T-cell (primary cell): ENCODE data around the gene WNT8A. TPM values are rescaled to one million over a fixed set of nuclear protein-coding genes. Genes with fewer than 3 reads are reported as not detected.

ENCODE experiments used
- ATAC-seq, 4 experiments: fragments of 200-7000 bp in 3 of 4; fragments of 150-1000 bp in 1 of 4; cut with Tn5 transposase; replicated peaks in 1 of 4; 1 replicate in 3 of 4; 2 replicates in 1 of 4; pipeline ENCODE4 v1.10.0; 2021; ENCODE audit warnings: moderate library complexity in 3 of 4, mild to moderate bottlenecking in 2 of 4, moderate number of reproducible peaks in 1 of 4
- CTCF ChIA-PET, 2 donors: fragments of 300-600 bp; sonication (Branson Sonifier 250); formaldehyde crosslinking; loops; one replicate each; lab custom pipeline; 2022; ENCODE audit warnings: antibody characterized with exemption in 2 of 2; lab: Charles Lee
- POLR2A ChIA-PET, 2 donors: fragments of 300-600 bp; sonication (Branson Sonifier 250); formaldehyde crosslinking; loops; one replicate each; lab custom pipeline; 2022; ENCODE audit warnings: antibody characterized with exemption in 2 of 2; lab: Charles Lee
- DNase-seq, 35 experiments: peaks; one replicate each; pipeline versions ENCODE4 v3.0.0 to v3.0.0-alpha.2; 2013 to 2023
- H3K27ac ChIP-seq: one replicate; pipeline ENCODE4 v1.5.1; 2013; ENCODE audit warnings: low read length
- H3K27me3 ChIP-seq, 2 experiments: replicated peaks in 1 of 2; 1 replicate in 1 of 2; 2 replicates in 1 of 2; pipeline versions ENCODE4 v1.6.1 to v1.7.0; 2013; ENCODE audit warnings: low read length in 1 of 2, mixed read lengths in 1 of 2; ENCODE audit not compliant: control insufficient read depth in 2 of 2, insufficient read depth in 2 of 2; ENCODE audit errors: extremely low read depth in 1 of 2
- H3K36me3 ChIP-seq, 2 donors: 1 replicate in 1 of 2; 2 replicates in 1 of 2; pipeline versions ENCODE4 v1.6.1 to v1.7.0; 2013; ENCODE audit warnings: low read length in 1 of 2; ENCODE audit not compliant: control insufficient read depth in 2 of 2, insufficient read depth in 1 of 2; ENCODE audit errors: extremely low read depth in 1 of 2
- H3K4me1 ChIP-seq, 2 experiments: 1 replicate in 1 of 2; 2 replicates in 1 of 2; pipeline versions ENCODE4 v1.6.1 to v1.7.0; 2013; ENCODE audit warnings: low read length in 2 of 2, mixed read lengths in 1 of 2; ENCODE audit not compliant: insufficient read depth in 2 of 2, control insufficient read depth in 1 of 2; ENCODE audit errors: extremely low read depth in 1 of 2
- H3K4me3 ChIP-seq, 2 donors: 1 replicate in 1 of 2; 2 replicates in 1 of 2; pipeline versions ENCODE4 v1.5.1 to v1.7.0; 2013; ENCODE audit warnings: mild to moderate bottlenecking in 2 of 2, low read length in 1 of 2, moderate library complexity in 1 of 2; ENCODE audit not compliant: control insufficient read depth in 1 of 2; ENCODE audit errors: extremely low read depth in 1 of 2
- H3K9me3 ChIP-seq: 2 replicates; pipeline ENCODE4 v1.7.0; 2013
- H3K27ac Mint-ChIP-seq, 2 donors: one replicate each; pipeline ENCODE4 v1.8.0; 2020 to 2021; ENCODE audit warnings: mild to moderate bottlenecking in 2 of 2, mixed read lengths in 2 of 2
- H3K27me3 Mint-ChIP-seq, 2 donors: one replicate each; pipeline ENCODE4 v1.8.0; 2021 to 2022; ENCODE audit warnings: mixed read lengths in 2 of 2
- H3K36me3 Mint-ChIP-seq: one replicate; pipeline ENCODE4 v1.8.0; 2021; ENCODE audit warnings: mixed read lengths
- H3K4me1 Mint-ChIP-seq, 3 donors: one replicate each; pipeline ENCODE4 v1.8.0; 2020 to 2022; ENCODE audit warnings: mixed read lengths in 3 of 3, mild to moderate bottlenecking in 1 of 3
- H3K4me3 Mint-ChIP-seq, 3 donors: one replicate each; pipeline ENCODE4 v1.8.0; 2020 to 2022; ENCODE audit warnings: mild to moderate bottlenecking in 3 of 3, mixed read lengths in 3 of 3, moderate library complexity in 3 of 3
- H3K9me3 Mint-ChIP-seq, 3 donors: one replicate each; pipeline ENCODE4 v1.8.0; 2020 to 2022; ENCODE audit warnings: mixed read lengths in 3 of 3
- WGBS: methylation state at CpG from one replicate; pipeline ENCODE4 v1.1.5; 2013; ENCODE audit warnings: missing lambda C conversion rate; ENCODE audit not compliant: insufficient coverage; 5-methylcytosine and 5-hydroxymethylcytosine counted together
- total RNA-seq, 35 experiments: library from RNA in 6 of 35; stranded (reverse) in 6 of 35; fragments of 120-200 nt in 1 of 35; gene quantifications; one replicate each; pipeline versions ENCODE4 v1.2.1 to v1.2.4 and lab custom pipeline; 2013 to 2026

WNT8A gene
- total RNA-seq, 5 donors from 2014 or later (not counting 1 experiment from before 2014, with no cell fraction given) = not detected

GRCh38 chr5:138105709-138106108, 21.9 kb downstream of the WNT8A start:
- no peak for ATAC-seq
- Mint-ChIP-seq H3K4me1 (no peaks in the 10 kb centered on the region), H3K27ac (no peak overlapping the region), H3K27me3 (peaks cover 3 to 7% of the 10 kb centered on the region in 2 donors), H3K9me3 (no peaks in the 10 kb centered on the region), H3K36me3 (no peaks in the 10 kb centered on the region), H3K4me3 (no peak overlapping the region)
- POLR2A ChIA-PET = no interaction called here
- no peaks in the 10 kb centered on the region for H3K4me1 ChIP-seq
- DNase-seq = no peak
- CTCF ChIA-PET = no interaction called here
- WGBS = 82% methylated on average over 2 of the region's 6 CpGs
- H3K27me3 ChIP-seq = peaks cover 0 to 3% of the 10 kb centered on the region in 2 experiments
- H3K27ac ChIP-seq = no peak overlapping the region
- H3K36me3 ChIP-seq = no peaks in the 10 kb centered on the region
- no peak overlapping the region for H3K4me3 ChIP-seq
- no peaks in the 10 kb centered on the region for H3K9me3 ChIP-seq

DNA sequence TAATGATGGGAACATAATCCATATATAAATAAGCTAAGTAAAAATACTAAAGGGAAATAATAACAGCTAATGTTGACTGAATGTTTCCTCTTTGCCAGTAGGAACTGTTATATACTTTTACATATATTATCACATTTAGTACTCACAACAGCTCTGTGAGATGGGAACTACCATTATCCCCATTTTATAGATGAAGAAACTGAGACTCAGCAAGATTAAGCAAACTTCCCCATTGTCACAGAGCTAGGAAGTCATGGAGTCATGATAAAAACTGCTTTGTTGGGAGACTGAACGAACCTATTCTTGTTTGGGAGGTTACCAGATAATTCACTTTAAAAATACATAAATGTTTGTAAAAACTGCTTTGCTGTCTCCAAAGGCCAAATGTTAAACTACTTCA, 23.4 kb downstream of the WNT8A start:
- no peaks in the 10 kb centered on the region for H3K36me3 Mint-ChIP-seq
- ATAC-seq (no peak), DNase-seq (no peak)
- no peak overlapping the region for H3K4me3 Mint-ChIP-seq
- WGBS = no CpG with 5 or more reads among the region's 1 CpG
- no peak overlapping the region for H3K27ac Mint-ChIP-seq
- Histone ChIP-seq H3K4me1 (no peaks in the 10 kb centered on the region), H3K36me3 (no peaks in the 10 kb centered on the region), H3K27ac (no peak overlapping the region), H3K27me3 (no peaks in the 10 kb centered on the region), H3K9me3 (no peaks in the 10 kb centered on the region), H3K4me3 (no peak overlapping the region)
- ChIA-PET CTCF (interaction anchor here in 1 of 2 donors (0.7 kb wide), 1 partner anchor 29 kb away, joined by 5 read pairs; no protein-coding TSS in a partner anchor), POLR2A (no interaction called here)
- H3K27me3 Mint-ChIP-seq = peaks cover 0 to 9% of the 10 kb centered on the region in 2 donors
- H3K9me3 Mint-ChIP-seq = no peaks in the 10 kb centered on the region
- no peaks in the 10 kb centered on the region for H3K4me1 Mint-ChIP-seq

GRCh38 chr5:138109463-138110265, 25.8 kb downstream of the WNT8A start:
- no peaks in the 10 kb centered on the region for H3K36me3 Mint-ChIP-seq
- Histone ChIP-seq H3K27ac (no peak overlapping the region), H3K4me1 (no peaks in the 10 kb centered on the region), H3K27me3 (peaks cover 0 to 7% of the 10 kb centered on the region in 2 experiments), H3K9me3 (no peaks in the 10 kb centered on the region), H3K36me3 (no peaks in the 10 kb centered on the region), H3K4me3 (no peak overlapping the region)
- no CpG with 5 or more reads among the region's 1 CpG for WGBS
- POLR2A ChIA-PET = interaction anchor here in 1 of 2 donors (0.6 kb wide), 1 partner anchor 9 kb away, joined by 8 read pairs; no protein-coding TSS in a partner anchor
- no peaks in the 10 kb centered on the region for H3K9me3 Mint-ChIP-seq
- H3K4me1 Mint-ChIP-seq = no peaks in the 10 kb centered on the region
- ATAC-seq (no peak), DNase-seq (no peak)
- CTCF ChIA-PET = interaction anchor here in 1 of 2 donors (0.8 kb wide), 1 partner anchor 33 kb away, joined by 3 read pairs; no protein-coding TSS in a partner anchor
- no peak overlapping the region for H3K4me3 Mint-ChIP-seq
- H3K27me3 Mint-ChIP-seq = peaks cover 0 to 9% of the 10 kb centered on the region in 2 donors
- no peak overlapping the region for H3K27ac Mint-ChIP-seq

GRCh38 chr5:138110266-138110963, 26.6 kb downstream of the WNT8A start:
- H3K4me3 ChIP-seq = no peak overlapping the region
- DNase-seq (no peak), ATAC-seq (no peak)
- CTCF ChIA-PET = interaction anchor here in 1 of 2 donors (0.6 kb wide), 1 partner anchor 22 kb away, joined by 3 read pairs; no protein-coding TSS in a partner anchor
- peaks cover 0 to 7% of the 10 kb centered on the region in 2 experiments for H3K27me3 ChIP-seq
- no peaks in the 10 kb centered on the region for H3K9me3 ChIP-seq
- Mint-ChIP-seq H3K4me1 (no peaks in the 10 kb centered on the region), H3K27me3 (peaks cover 0 to 9% of the 10 kb centered on the region in 2 donors), H3K36me3 (no peaks in the 10 kb centered on the region), H3K9me3 (no peaks in the 10 kb centered on the region), H3K4me3 (no peak overlapping the region), H3K27ac (no peak overlapping the region)
- H3K4me1 ChIP-seq = no peaks in the 10 kb centered on the region
- POLR2A ChIA-PET = interaction anchor here in 1 of 2 donors (0.6 kb wide), 1 partner anchor 10 kb away, joined by 8 read pairs; no protein-coding TSS in a partner anchor
- no peaks in the 10 kb centered on the region for H3K36me3 ChIP-seq
- 92% methylated on average over 2 of the region's 4 CpGs for WGBS
- no peak overlapping the region for H3K27ac ChIP-seq

DNA sequence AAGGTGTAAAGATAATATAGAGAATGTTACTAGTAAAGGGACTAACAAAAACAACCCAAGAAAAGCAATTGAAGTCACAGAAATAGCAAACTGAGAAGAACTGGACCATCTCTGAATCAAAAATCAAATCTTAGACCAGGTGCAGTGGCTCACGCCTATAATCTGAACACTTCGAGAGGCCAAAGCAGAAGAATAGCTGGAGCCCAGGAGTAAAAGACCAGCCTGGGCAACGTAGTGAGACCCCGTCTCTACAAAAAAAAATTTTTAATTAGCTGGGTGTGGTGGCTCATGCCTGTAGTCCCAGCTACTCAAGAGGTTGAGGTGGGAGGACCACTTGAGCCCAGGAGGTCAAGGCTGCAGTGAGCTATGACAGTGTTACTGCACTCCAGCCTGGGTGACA, 27.3 kb downstream of the WNT8A start:
- Histone ChIP-seq H3K36me3 (no peaks in the 10 kb centered on the region), H3K4me3 (no peak overlapping the region), H3K9me3 (no peaks in the 10 kb centered on the region), H3K27ac (no peak overlapping the region), H3K4me1 (no peaks in the 10 kb centered on the region), H3K27me3 (peaks cover 0 to 7% of the 10 kb centered on the region in 2 experiments)
- Mint-ChIP-seq H3K4me3 (no peak overlapping the region), H3K9me3 (no peaks in the 10 kb centered on the region), H3K36me3 (no peaks in the 10 kb centered on the region), H3K27me3 (peaks cover 0 to 7% of the 10 kb centered on the region in 2 donors), H3K27ac (no peak overlapping the region), H3K4me1 (no peaks in the 10 kb centered on the region)
- ChIA-PET POLR2A (no interaction called here), CTCF (interaction anchor here (0.6 to 0.7 kb wide), 2 partner anchors 22 to 37 kb away, joined by 3 read pairs; no protein-coding TSS in a partner anchor)
- no CpG with 5 or more reads among the region's 4 CpGs for WGBS
- ATAC-seq (no peak), DNase-seq (no peak)

- peaks cover 0 to 8% of the 10 kb centered on the region in 2 donors for H3K27me3 Mint-ChIP-seq
- 40% methylated on average over 1 of the region's 1 CpG for WGBS
- Histone ChIP-seq H3K36me3 (no peaks in the 10 kb centered on the region), H3K4me3 (no peak overlapping the region), H3K27me3 (peaks cover 0 to 9% of the 10 kb centered on the region in 2 experiments), H3K27ac (no peak overlapping the region), H3K4me1 (no peaks in the 10 kb centered on the region), H3K9me3 (no peaks in the 10 kb centered on the region)
- POLR2A ChIA-PET = no interaction called here
- no peak overlapping the region for H3K27ac Mint-ChIP-seq
- H3K36me3 Mint-ChIP-seq = no peaks in the 10 kb centered on the region
- DNase-seq (no peak), ATAC-seq (no peak)
- CTCF ChIA-PET = interaction anchor here in 1 of 2 donors (0.5 to 0.7 kb wide), 2 partner anchors 37 to 296 kb away, joined by 3 to 7 read pairs; no protein-coding TSS in a partner anchor
- no peaks in the 10 kb centered on the region for H3K4me1 Mint-ChIP-seq
- H3K9me3 Mint-ChIP-seq = no peaks in the 10 kb centered on the region
- H3K4me3 Mint-ChIP-seq = no peak overlapping the region
These were observed 28.1 kb downstream of the WNT8A start for GRCh38 chr5:138111937-138112336.
